Mucosa of descending colon (tissue), 3 donors: ENCODE results near the gene MOSMO. TPM values are rescaled to one million over a fixed set of nuclear protein-coding genes. Genes with fewer than 3 reads are reported as not detected.

Experiments used
- ATAC-seq: fragments of 200-7000 bp; cut with Tn5 transposase; one replicate; pipeline ENCODE4 v1.9.1; 2020; ENCODE audit warnings: mild to moderate bottlenecking, moderate library complexity
- DNase-seq, 3 donors: peaks; one replicate each; pipeline ENCODE4 v3.0.0-alpha.2; 2020
- H3K36me3 ChIP-seq: fragments of 200-600 bp; one replicate; pipeline ENCODE4 v1.8.0; 2021; ENCODE audit warnings: low read depth, mild to moderate bottlenecking
- H3K4me1 ChIP-seq: fragments of 200-600 bp; one replicate; pipeline ENCODE4 v1.8.0; 2021; ENCODE audit warnings: low read depth, mild to moderate bottlenecking
- H3K4me3 ChIP-seq: fragments of 200-600 bp; one replicate; pipeline ENCODE4 v1.8.0; 2021; ENCODE audit warnings: mild to moderate bottlenecking
- H3K9me3 ChIP-seq: fragments of 200-600 bp; one replicate; pipeline ENCODE4 v1.8.0; 2021; ENCODE audit warnings: mild to moderate bottlenecking
- intact Hi-C, 2 donors: fragments of 100-400 bp; cut with DNase I in 1 of 2; cut with micrococcal nuclease in 1 of 2; formaldehyde crosslinking; loops; one replicate each; pipeline versions ENCODE4 v1.11.0 to v1.11.1; 2022; cut with DNase I, micrococcal nuclease
- total RNA-seq, 3 donors: library from RNA; stranded (reverse); fragmentation: NEBNext Ultra II Directional in 2 of 3; extraction: Animal tissue kit (Norgen Biotek cat#: 25700) in 2 of 3; gene quantifications; one replicate each; pipeline versions ENCODE4 v1.2.1 to v1.2.4, GENCODE V29; 2021 to 2023
- TF ChIP-seq, protein P1 (sequence below): fragments of 200-600 bp; IDR thresholded peaks from one replicate; pipeline ENCODE4 v1.8.0; 2022; ENCODE audit warnings: antibody characterized with exemption, mild to moderate bottlenecking
- donor health status: DM: no; HTN: no; CAD: no; lungs with moderate emphysema.
- donor health status: DM: no; HTN: no; CAD: no.
- donor health status: DM: no; HTN: yes; CAD: no.

The MOSMO gene
- total RNA-seq, 3 donors from 2014 or later = 8.6 to 11.4 (median 11.4) TPM

- ATAC-seq = no peak
- TF ChIP-seq, protein P1, sequence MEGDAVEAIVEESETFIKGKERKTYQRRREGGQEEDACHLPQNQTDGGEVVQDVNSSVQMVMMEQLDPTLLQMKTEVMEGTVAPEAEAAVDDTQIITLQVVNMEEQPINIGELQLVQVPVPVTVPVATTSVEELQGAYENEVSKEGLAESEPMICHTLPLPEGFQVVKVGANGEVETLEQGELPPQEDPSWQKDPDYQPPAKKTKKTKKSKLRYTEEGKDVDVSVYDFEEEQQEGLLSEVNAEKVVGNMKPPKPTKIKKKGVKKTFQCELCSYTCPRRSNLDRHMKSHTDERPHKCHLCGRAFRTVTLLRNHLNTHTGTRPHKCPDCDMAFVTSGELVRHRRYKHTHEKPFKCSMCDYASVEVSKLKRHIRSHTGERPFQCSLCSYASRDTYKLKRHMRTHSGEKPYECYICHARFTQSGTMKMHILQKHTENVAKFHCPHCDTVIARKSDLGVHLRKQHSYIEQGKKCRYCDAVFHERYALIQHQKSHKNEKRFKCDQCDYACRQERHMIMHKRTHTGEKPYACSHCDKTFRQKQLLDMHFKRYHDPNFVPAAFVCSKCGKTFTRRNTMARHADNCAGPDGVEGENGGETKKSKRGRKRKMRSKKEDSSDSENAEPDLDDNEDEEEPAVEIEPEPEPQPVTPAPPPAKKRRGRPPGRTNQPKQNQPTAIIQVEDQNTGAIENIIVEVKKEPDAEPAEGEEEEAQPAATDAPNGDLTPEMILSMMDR = no peak
- Histone ChIP-seq H3K4me3 (no peak overlapping the region), H3K4me1 (no peaks in the 10 kb centered on the region), H3K36me3 (no peaks in the 10 kb centered on the region), H3K9me3 (no peaks in the 10 kb centered on the region)
- DNase-seq = no peak
- intact Hi-C loops = no loop called here
These were observed 56.1 kb downstream of the MOSMO start for GRCh38 chr16:22063888-22064467.

DNA sequence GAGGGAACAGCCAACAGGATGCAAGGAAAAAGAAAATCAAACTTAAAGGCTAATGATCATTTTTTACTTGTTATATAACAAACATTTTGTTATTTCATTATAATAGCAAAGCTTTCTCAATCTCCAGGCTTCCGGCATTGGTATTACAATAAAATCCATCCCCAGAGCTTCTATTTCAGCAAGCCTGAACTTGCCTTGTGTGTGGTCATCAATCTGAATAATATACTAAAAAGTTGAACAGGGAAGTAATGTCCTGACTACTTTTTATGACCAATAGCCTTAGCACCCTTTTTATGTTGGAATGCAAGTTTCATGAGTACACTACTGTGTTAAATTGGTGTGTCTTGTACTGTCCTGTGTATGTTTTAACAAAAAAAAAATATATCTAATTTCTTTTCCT lies 57.3 kb downstream of the MOSMO start:
- Histone ChIP-seq H3K36me3 (no peaks in the 10 kb centered on the region), H3K9me3 (no peaks in the 10 kb centered on the region), H3K4me1 (no peaks in the 10 kb centered on the region), H3K4me3 (no peak overlapping the region)
- DNase-seq = no peak
- intact Hi-C loops = no loop called here
- TF ChIP-seq, protein P1 = no peak
- no peak for ATAC-seq

- no peak for ATAC-seq
- TF ChIP-seq, protein P1 = no peak
- no peaks in the 10 kb centered on the region for H3K4me1 ChIP-seq
- H3K4me3 ChIP-seq = no peak overlapping the region
- no peaks in the 10 kb centered on the region for H3K9me3 ChIP-seq
- no peaks in the 10 kb centered on the region for H3K36me3 ChIP-seq
- intact Hi-C loops = loop anchor here in 1 of 2 donors (10.0 kb wide), 1 partner anchor 66 kb away; the partner anchor contains the start of genes MOSMO and PDZD9
- DNase-seq = no peak
These were observed 62.7 kb downstream of the MOSMO start for GRCh38 chr16:22070361-22071330.

DNA sequence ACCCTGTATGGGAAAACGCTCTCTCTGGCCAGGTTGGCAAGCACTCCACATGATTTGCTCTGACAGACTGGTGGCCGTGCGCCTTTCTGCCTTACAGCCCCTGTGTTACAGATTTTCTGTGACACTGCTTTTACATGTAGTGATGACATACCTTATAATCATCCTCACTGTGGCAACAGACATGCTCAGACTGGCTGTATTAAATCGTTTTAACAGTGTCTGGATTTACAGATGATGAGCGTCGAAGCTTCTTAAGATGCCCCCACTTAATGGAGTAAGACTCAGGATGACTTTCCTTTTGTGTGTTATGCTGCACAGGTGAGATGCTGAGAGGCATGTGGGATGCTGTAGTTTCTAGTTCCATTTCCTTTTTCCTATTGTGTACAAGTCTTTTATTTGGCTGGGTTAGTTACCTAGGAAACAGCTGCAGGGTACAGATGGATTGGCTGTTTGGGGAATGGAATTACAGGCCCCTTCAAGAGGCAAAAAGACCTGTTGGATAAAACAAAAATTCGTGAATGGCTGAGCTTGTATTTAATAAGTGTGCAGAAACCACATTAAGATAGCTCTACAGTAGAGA lies 63.5 kb downstream of the MOSMO start:
- Histone ChIP-seq H3K4me1 (no peaks in the 10 kb centered on the region), H3K36me3 (no peaks in the 10 kb centered on the region), H3K9me3 (no peaks in the 10 kb centered on the region), H3K4me3 (no peak overlapping the region)
- TF ChIP-seq, protein P1 = no peak
- DNase-seq (no peak), ATAC-seq (no peak)
- intact Hi-C loops = loop anchor here in 1 of 2 donors (10.0 kb wide), 1 partner anchor 67 kb away; the partner anchor contains the start of genes MOSMO and PDZD9

- ATAC-seq = no peak
- DNase-seq = no peak
- TF ChIP-seq, protein P1 = no peak
- Histone ChIP-seq H3K9me3 (no peaks in the 10 kb centered on the region), H3K4me1 (no peaks in the 10 kb centered on the region), H3K36me3 (no peaks in the 10 kb centered on the region), H3K4me3 (no peak overlapping the region)
- intact Hi-C loops = loop anchor here in 1 of 2 donors (10.0 kb wide), 1 partner anchor 69 kb away; the partner anchor contains the start of genes MOSMO and PDZD9
These were observed 65.4 kb downstream of the MOSMO start for GRCh38 chr16:22073350-22073749.
